Measurements from ENCODE around the gene OBSCN.

OBSCN gene

GRCh38 chr1:228347181-228347580 lies 139.3 kb downstream of the OBSCN start:
- DNase-seq: peak; percentile 21

GRCh38 chr1:228348708-228349467 lies 141.0 kb downstream of the OBSCN start:
- DNase-seq: peak; percentile 15

GRCh38 chr1:228349701-228350171 lies 141.9 kb downstream of the OBSCN start:
- peak; percentile 28 for DNase-seq

- DNase-seq: no peak
Measured at GRCh38 chr1:228350179-228350742, 142.4 kb downstream of the OBSCN start.

- DNase-seq: peak; percentile 23
Measured at GRCh38 chr1:228350831-228351781, 143.3 kb downstream of the OBSCN start.

GRCh38 chr1:228351850-228352249 lies 144.0 kb downstream of the OBSCN start:
- DNase-seq: no peak

GRCh38 chr1:228352677-228353481 lies 145.0 kb downstream of the OBSCN start:
- no peak for DNase-seq

- no peak for DNase-seq
Measured at GRCh38 chr1:228353601-228354371, 145.9 kb downstream of the OBSCN start.

- DNase-seq: no peak
Measured at GRCh38 chr1:228354390-228355320, 146.8 kb downstream of the OBSCN start.

GRCh38 chr1:228356897-228357680 lies 149.2 kb downstream of the OBSCN start:
- DNase-seq: no peak

- DNase-seq: no peak
Measured at GRCh38 chr1:228358039-228358763, 150.4 kb downstream of the OBSCN start.

GRCh38 chr1:228358764-228359612 lies 151.1 kb downstream of the OBSCN start:
- DNase-seq: no peak

- DNase-seq: no peak
Measured at GRCh38 chr1:228359613-228360532, 152.0 kb downstream of the OBSCN start.

GRCh38 chr1:228360533-228361313 lies 152.9 kb downstream of the OBSCN start:
- DNase-seq: no peak

GRCh38 chr1:228361314-228362140 lies 153.7 kb downstream of the OBSCN start:
- DNase-seq: no peak
